Nephron progenitor cell (in vitro differentiated cells): ENCODE data around the gene RBMS1.

Experiments
- DNase-seq: peaks from one replicate; pipeline ENCODE4 v3.0.0; 2021
- H3K27ac Mint-ChIP-seq: 2 replicates; pipeline ENCODE4 v1.8.0; 2021; ENCODE audit warnings: mild to moderate bottlenecking, moderate library complexity, mixed read lengths
- H3K27me3 Mint-ChIP-seq: 2 replicates; pipeline ENCODE4 v1.8.0; 2021; ENCODE audit warnings: mild to moderate bottlenecking, low read depth, mixed read lengths; ENCODE audit not compliant: poor library complexity
- H3K36me3 Mint-ChIP-seq: 2 replicates; pipeline ENCODE4 v1.8.0; 2021; ENCODE audit warnings: low read depth, mixed read lengths
- H3K4me1 Mint-ChIP-seq: 2 replicates; pipeline ENCODE4 v1.8.0; 2021; ENCODE audit warnings: mixed read lengths
- H3K4me3 Mint-ChIP-seq: 2 replicates; pipeline ENCODE4 v1.8.0; 2021; ENCODE audit warnings: mild to moderate bottlenecking, moderate library complexity, mixed read lengths
- H3K9me3 Mint-ChIP-seq: 2 replicates; pipeline ENCODE4 v1.8.0; 2021; ENCODE audit warnings: mild to moderate bottlenecking, moderate library complexity, mixed read lengths
- TF ChIP-seq, protein P1 (sequence below): fragments of 200-600 bp; sonication (generic); IDR thresholded peaks from 2 replicates; pipeline ENCODE4 v1.5.0; 2021; ENCODE audit warnings: antibody characterized with exemption

The RBMS1 gene

DNA sequence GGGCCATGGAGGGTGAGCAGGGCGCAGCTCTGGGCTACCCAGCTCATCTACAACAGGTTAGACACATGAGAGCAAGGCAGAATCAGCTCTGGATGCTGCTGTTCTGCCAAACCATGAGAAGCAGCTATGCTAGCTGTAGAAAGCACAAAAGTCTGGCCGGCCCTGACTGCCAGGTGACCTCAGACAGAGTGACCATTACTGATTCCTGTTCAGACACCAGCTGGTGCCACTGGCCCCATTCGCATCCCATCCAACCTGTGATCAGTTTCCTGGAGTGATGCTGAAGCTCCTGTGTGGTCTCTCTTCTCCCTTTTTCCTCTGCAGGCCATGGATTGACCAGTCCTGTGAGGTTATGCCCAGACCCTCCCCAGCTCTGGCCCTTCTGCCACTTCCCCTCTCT lies 14.3 kb downstream of the RBMS1 start:
- Mint-ChIP-seq H3K27me3 (no peaks in the 10 kb centered on the region), H3K4me1 (peaks cover 29% of the 10 kb centered on the region), H3K36me3 (peaks cover 24% of the 10 kb centered on the region), H3K27ac (peak overlapping the region; percentile 35), H3K9me3 (peaks cover 10% of the 10 kb centered on the region), H3K4me3 (no peak overlapping the region)
- DNase-seq = no peak
- TF ChIP-seq, protein P1, sequence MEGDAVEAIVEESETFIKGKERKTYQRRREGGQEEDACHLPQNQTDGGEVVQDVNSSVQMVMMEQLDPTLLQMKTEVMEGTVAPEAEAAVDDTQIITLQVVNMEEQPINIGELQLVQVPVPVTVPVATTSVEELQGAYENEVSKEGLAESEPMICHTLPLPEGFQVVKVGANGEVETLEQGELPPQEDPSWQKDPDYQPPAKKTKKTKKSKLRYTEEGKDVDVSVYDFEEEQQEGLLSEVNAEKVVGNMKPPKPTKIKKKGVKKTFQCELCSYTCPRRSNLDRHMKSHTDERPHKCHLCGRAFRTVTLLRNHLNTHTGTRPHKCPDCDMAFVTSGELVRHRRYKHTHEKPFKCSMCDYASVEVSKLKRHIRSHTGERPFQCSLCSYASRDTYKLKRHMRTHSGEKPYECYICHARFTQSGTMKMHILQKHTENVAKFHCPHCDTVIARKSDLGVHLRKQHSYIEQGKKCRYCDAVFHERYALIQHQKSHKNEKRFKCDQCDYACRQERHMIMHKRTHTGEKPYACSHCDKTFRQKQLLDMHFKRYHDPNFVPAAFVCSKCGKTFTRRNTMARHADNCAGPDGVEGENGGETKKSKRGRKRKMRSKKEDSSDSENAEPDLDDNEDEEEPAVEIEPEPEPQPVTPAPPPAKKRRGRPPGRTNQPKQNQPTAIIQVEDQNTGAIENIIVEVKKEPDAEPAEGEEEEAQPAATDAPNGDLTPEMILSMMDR = no peak

DNA sequence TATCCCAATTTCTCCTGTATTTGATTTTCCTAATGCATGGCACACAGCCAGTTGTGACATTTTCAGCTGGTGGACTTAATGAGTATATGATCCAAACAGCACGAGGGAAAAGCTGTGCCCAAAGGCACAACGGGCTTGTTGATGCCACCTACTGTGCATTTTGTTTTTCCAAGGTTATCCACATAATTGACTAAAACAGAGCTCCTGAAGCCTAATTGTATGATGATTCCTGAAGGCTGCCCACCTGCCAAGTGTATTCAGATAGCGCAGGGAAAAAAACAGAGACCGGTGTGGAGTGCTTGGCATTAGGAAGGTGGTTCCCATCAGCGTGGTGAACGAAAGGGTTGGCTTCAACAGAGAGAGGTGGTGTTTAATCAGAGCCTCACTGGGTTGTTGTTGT lies 14.9 kb downstream of the RBMS1 start:
- TF ChIP-seq, protein P1 = no peak
- Mint-ChIP-seq H3K36me3 (peaks cover 23% of the 10 kb centered on the region), H3K27me3 (no peaks in the 10 kb centered on the region), H3K9me3 (peaks cover 10% of the 10 kb centered on the region), H3K4me3 (no peak overlapping the region), H3K27ac (peak overlapping the region; percentile 35), H3K4me1 (peaks cover 30% of the 10 kb centered on the region)
- DNase-seq = no peak

DNA sequence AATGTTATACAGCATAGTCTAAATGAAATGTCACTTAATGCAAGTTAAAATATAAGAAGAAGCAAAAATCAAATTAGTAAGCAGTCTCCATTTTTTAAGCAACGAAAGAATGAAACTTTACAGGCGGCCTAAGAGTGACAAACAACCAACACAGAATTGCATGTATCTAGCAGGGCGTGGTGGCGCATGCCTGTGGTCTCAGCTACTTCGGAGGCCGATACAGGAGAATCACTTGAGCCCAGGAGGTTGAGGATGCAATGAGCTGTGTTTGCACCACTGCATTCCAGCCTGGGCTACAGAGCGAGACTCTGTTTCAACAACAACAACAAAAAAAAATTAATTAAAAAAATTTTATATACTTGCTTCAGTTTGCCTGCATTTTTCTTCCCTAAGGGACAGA lies 16.6 kb downstream of the RBMS1 start:
- H3K27me3 Mint-ChIP-seq = no peaks in the 10 kb centered on the region
- H3K36me3 Mint-ChIP-seq = peaks cover 19% of the 10 kb centered on the region
- H3K9me3 Mint-ChIP-seq = peaks cover 10% of the 10 kb centered on the region
- DNase-seq = no peak
- TF ChIP-seq, protein P1 = no peak
- no peak overlapping the region for H3K4me3 Mint-ChIP-seq
- H3K4me1 Mint-ChIP-seq = peaks cover 32% of the 10 kb centered on the region
- no peak overlapping the region for H3K27ac Mint-ChIP-seq

DNA sequence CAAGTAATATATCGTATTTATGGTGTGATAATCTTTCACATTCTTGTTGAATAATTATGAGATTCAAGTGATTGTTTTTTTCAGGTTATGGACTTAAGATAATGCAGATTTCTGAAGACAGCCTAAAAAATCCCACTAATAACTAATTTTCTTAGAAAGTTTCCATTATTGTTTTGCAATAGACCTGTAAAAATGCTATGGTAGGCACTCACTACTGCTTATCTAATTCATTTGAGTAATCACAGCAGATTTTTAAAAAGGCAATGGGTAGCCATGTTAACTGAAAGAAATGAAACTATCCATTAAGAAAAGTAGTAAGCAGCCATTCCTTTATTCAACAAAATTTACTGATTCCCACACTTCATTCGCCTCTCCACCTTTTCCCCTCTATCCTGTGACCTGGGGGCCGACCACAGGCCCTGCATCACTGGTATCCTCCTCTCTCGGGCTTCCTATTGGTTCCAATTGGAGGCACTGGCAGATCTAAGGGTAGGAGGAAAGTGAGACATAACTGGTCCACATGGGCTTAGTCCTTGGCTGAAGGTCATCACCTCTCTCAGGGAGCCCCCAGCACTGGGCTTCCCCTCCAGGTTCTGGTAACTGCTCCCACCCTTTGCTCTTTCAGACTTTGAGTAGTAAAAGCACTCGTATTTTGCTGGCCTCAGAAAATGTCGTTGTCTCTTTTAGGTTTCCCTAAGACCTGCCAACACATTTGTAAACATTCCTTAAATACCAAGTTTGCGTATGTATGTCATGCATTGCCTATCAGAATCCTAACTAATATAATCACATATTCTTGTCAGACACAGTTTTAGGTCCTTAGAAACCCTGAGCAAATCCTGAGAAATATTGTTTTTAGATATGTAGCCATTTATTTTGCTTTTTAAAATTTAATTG lies 18.5 kb downstream of the RBMS1 start:
- Mint-ChIP-seq H3K27me3 (no peaks in the 10 kb centered on the region), H3K9me3 (peaks cover 10% of the 10 kb centered on the region), H3K27ac (no peak overlapping the region), H3K36me3 (peaks cover 19% of the 10 kb centered on the region), H3K4me3 (no peak overlapping the region), H3K4me1 (peaks cover 25% of the 10 kb centered on the region)
- TF ChIP-seq, protein P1 = no peak
- no peak for DNase-seq

DNA sequence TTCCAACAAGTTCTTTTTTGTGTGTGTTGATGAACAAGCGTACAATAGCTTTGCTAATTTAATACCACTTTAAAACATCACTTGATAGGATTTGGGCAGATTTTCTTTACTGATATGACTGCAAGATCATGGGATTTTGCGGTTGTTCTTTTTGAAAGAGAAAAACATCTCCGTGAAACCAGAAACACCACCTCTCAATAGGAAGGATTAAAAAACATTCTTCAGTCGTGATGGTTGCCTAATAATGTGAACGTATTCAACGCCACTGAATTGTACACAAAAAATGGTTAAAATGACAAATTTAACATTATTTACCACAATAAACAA lies 19.3 kb downstream of the RBMS1 start:
- Mint-ChIP-seq H3K27ac (no peak overlapping the region), H3K4me3 (no peak overlapping the region), H3K27me3 (no peaks in the 10 kb centered on the region), H3K9me3 (peaks cover 10% of the 10 kb centered on the region), H3K36me3 (peaks cover 19% of the 10 kb centered on the region), H3K4me1 (peaks cover 28% of the 10 kb centered on the region)
- DNase-seq = no peak
- TF ChIP-seq, protein P1 = no peak
